Activated CD4-positive, alpha-beta T cell treated with anti-CD3 and anti-CD28 coated beads, Interleukin-2, amount 10 ng/mL, durations not matched to agents 7 days and 5 days (primary cell): ENCODE results near the gene FAM241B. TPM values are rescaled to one million over a fixed set of nuclear protein-coding genes. Genes with fewer than 3 reads are reported as not detected.
A peak's percentile ranks its signal among the peaks of the same experiment; 100 is the strongest.

Experiments used
- CTCF ChIA-PET: fragments of 350-600 bp; sonication (Branson Sonifier 250); formaldehyde crosslinking; loops from one replicate; lab custom pipeline; 2021; ENCODE audit warnings: antibody characterized with exemption; lab: Charles Lee
- POLR2A ChIA-PET: fragments of 350-600 bp; sonication (Branson Sonifier 250); formaldehyde crosslinking; loops from one replicate; lab custom pipeline; 2021; ENCODE audit warnings: antibody characterized with exemption; lab: Charles Lee
- DNase-seq: peaks from one replicate; pipeline ENCODE4 v3.0.0-alpha.2; 2020
- H3K27ac Mint-ChIP-seq: one replicate; pipeline ENCODE4 v1.8.0; 2021; ENCODE audit warnings: mild to moderate bottlenecking, moderate library complexity, mixed read lengths
- H3K27me3 Mint-ChIP-seq: one replicate; pipeline ENCODE4 v1.8.0; 2021; ENCODE audit warnings: mixed read lengths
- H3K36me3 Mint-ChIP-seq: one replicate; pipeline ENCODE4 v1.8.0; 2021; ENCODE audit warnings: low read depth, mixed read lengths
- H3K4me1 Mint-ChIP-seq: one replicate; pipeline ENCODE4 v1.8.0; 2021; ENCODE audit warnings: mixed read lengths
- H3K4me3 Mint-ChIP-seq: one replicate; pipeline ENCODE4 v1.8.0; 2021; ENCODE audit warnings: mild to moderate bottlenecking, moderate library complexity, mixed read lengths
- H3K9me3 Mint-ChIP-seq: one replicate; pipeline ENCODE4 v1.8.0; 2021; ENCODE audit warnings: mixed read lengths
- total RNA-seq, 2 experiments: library from RNA; stranded (reverse); gene quantifications; one replicate each; pipeline ENCODE4 v1.2.3, GENCODE V29; 2021

FAM241B gene
- total RNA-seq, 2 experiments from 2014 or later = 3.4 to 4.2 TPM

DNA sequence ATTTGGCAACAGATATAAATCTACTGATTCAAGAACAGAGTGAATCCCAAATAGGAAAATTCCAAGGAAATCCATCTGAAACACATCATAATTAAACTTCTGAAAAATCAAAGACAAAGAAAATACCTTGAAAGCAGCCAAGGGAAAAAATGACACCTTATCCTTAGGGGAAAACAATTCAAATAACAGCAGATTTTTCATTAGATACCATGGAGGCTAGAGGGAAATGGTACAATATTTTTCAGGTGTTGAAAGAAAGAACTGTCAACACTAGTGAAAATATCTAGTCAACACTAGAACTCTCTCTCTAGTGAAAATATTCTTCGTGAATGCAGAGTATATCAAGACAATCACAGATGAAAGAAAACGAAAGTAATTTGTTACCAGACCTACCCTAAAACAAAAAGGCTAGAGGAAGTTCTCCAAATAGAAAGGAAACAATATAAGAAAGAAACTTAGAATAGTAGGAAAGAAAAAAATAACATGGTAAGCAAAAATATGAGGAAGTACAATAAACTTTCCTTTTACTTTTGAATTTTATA, 5.7 kb upstream of the FAM241B start:
- CTCF ChIA-PET = no interaction called here
- Mint-ChIP-seq H3K9me3 (peaks cover 26% of the 10 kb centered on the region), H3K27me3 (no peaks in the 10 kb centered on the region), H3K36me3 (peaks cover 14% of the 10 kb centered on the region), H3K4me1 (peaks cover 37% of the 10 kb centered on the region), H3K27ac (peak overlapping the region; percentile 21), H3K4me3 (no peak overlapping the region)
- POLR2A ChIA-PET = interaction anchor here (0.6 kb wide), 1 partner anchor 106 kb away, joined by 3 read pairs; no protein-coding TSS in a partner anchor
- DNase-seq = no peak

DNA sequence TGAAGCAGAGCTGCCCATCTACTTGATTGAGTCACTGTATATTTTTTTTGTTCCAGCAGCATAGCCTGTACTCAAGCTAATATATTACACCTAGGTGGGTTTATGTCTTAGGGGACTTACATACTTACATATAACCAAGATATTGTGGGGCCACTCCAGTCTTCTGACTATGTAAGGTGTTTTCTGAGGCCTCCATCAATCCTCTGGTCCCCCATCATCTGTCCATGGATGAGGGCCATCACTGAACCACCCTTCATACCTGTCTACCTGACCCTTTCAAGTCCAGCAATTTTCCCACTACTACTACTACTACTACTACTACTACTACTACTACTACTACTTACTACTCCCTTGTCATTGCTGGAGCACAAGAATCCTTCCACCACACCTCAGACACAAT, 3.2 kb upstream of the FAM241B start:
- POLR2A ChIA-PET = no interaction called here
- Mint-ChIP-seq H3K9me3 (peaks cover 26% of the 10 kb centered on the region), H3K4me3 (no peak overlapping the region), H3K27ac (no peak overlapping the region), H3K4me1 (peaks cover 33% of the 10 kb centered on the region), H3K36me3 (peaks cover 14% of the 10 kb centered on the region), H3K27me3 (no peaks in the 10 kb centered on the region)
- no peak for DNase-seq
- CTCF ChIA-PET = interaction anchor here (2.1 kb wide), 1 partner anchor 24 kb away, joined by 4 read pairs; no protein-coding TSS in a partner anchor

DNA sequence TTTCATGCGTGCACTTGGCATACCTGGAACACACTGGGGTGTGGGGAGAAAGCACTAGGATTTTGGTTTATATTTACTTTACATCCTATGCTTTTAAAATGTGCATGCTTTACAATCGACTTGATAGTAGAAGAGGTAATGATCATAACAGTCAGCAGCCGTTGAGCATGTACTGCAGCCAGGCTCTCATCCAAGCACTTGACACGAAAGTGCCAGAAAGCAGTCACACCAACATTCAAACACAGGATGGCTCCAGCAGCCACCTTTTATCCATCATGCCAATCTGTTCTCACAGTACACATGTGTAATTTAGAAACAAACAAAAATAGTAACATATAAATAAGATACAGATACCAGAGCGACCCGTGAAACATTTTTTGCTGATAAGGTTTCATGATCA, 1.2 kb upstream of the FAM241B start:
- DNase-seq = no peak
- CTCF ChIA-PET = interaction anchor here (0.7 to 2.5 kb wide), 10 partner anchors 10 to 221 kb away, joined by 3 to 6 read pairs (median 4); no protein-coding TSS in a partner anchor
- no peaks in the 10 kb centered on the region for H3K27me3 Mint-ChIP-seq
- H3K36me3 Mint-ChIP-seq = peaks cover 7% of the 10 kb centered on the region
- H3K4me1 Mint-ChIP-seq = peaks cover 27% of the 10 kb centered on the region
- POLR2A ChIA-PET = no interaction called here
- H3K9me3 Mint-ChIP-seq = peaks cover 12% of the 10 kb centered on the region
- peak overlapping the region; percentile 11 for H3K27ac Mint-ChIP-seq
- H3K4me3 Mint-ChIP-seq = no peak overlapping the region

DNA sequence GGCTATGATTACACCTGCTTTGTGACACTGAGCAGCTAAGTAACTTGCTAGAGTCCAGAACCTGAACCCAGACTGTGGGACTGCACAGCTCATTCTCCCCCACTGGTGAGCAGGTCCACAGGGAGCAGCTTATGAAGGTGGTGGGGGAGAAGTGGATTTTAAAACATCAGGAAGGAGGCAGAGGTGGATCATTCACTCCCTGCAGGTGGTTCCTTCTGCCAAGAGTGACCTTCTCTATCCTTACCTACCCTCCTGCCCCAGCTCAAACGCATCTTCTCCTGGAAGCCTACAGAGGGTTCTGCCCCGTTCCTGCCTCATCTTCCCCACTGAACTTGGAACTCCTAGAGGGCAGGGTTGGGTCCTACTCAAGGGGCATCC, 539 bp upstream of the FAM241B start:
- CTCF ChIA-PET = interaction anchor here (0.7 to 2.5 kb wide), 10 partner anchors 9 to 222 kb away, joined by 3 to 6 read pairs (median 4); no protein-coding TSS in a partner anchor
- no peak for DNase-seq
- no peak overlapping the region for H3K27ac Mint-ChIP-seq
- POLR2A ChIA-PET = no interaction called here
- H3K9me3 Mint-ChIP-seq = peaks cover 6% of the 10 kb centered on the region
- H3K4me1 Mint-ChIP-seq = peaks cover 20% of the 10 kb centered on the region
- peak overlapping the region; percentile 61 for H3K4me3 Mint-ChIP-seq
- H3K27me3 Mint-ChIP-seq = no peaks in the 10 kb centered on the region
- peaks cover 3% of the 10 kb centered on the region for H3K36me3 Mint-ChIP-seq

DNA sequence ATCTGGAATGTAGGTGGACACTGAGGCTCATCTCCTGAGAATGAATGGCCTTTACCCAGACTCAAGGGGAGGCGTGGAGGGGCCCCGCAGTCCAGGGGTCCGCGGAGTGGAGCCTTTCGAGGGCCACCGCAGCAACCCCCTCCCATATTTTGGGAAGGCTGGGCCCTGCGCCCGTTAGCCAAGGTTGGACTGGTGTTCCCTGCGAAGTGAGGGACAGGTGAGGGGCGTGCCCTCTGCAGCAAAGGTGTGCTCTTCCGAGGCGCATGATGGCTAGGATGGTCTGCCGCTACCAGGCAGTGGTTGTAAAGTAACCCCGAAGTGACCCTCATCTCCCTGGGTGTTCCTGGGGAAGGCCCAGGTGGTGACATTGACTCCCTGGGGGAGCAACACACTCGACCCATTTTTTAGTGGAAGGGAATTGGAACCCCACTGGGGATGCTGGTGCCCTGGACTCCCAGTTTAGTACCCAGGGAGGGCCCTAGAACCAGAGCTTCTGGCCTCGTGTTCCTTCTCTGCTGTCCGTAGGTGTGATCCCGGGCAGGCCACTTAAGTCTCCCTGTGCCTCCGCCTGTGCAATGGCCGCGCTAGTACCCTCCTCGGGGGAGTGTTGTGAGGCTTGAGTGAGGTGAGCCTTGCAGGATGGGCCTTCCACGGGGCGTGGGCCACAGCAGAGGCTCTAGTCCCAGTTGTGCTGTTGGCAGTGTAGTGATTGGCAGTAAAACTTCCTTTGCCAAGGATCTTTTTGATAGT, 779 bp downstream of the FAM241B start:
- DNase-seq = no peak
- CTCF ChIA-PET = interaction anchor here (0.8 to 2.2 kb wide), 3 partner anchors 32 to 367 kb away, joined by 3 to 9 read pairs (median 3); no protein-coding TSS in a partner anchor

DNA sequence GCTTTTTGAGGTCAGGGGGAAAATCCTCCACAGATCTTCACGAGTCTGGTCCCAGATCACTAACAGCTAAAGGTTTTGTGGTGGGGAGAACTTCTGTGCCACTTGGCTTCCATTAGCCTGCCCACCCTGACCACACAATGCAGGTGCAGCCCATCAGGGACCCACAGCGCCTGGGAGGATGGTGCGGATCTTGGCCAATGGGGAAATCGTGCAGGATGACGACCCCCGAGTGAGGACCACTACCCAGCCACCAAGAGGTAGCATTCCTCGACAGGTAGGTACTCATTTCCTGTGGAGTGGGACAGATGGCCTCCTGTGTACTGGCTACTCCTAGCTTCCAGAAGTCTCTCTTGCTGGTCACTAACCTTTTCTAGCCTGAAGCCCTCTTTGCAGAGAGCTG, 1.5 kb downstream of the FAM241B start:
- CTCF ChIA-PET = interaction anchor here (0.7 to 2.2 kb wide), 5 partner anchors 11 to 368 kb away, joined by 3 to 9 read pairs (median 3); no protein-coding TSS in a partner anchor
- Mint-ChIP-seq H3K27me3 (no peaks in the 10 kb centered on the region), H3K9me3 (no peaks in the 10 kb centered on the region), H3K4me1 (peaks cover 7% of the 10 kb centered on the region), H3K4me3 (peak overlapping the region; percentile 58), H3K36me3 (peaks cover 2% of the 10 kb centered on the region), H3K27ac (no peak overlapping the region)
- no peak for DNase-seq
- POLR2A ChIA-PET = no interaction called here

More for the DNA sequence above, 779 bp downstream of the FAM241B start:
- Mint-ChIP-seq H3K9me3 (no peaks in the 10 kb centered on the region), H3K4me3 (peak overlapping the region; percentile 58), H3K36me3 (peaks cover 2% of the 10 kb centered on the region), H3K27ac (no peak overlapping the region), H3K4me1 (peaks cover 12% of the 10 kb centered on the region), H3K27me3 (no peaks in the 10 kb centered on the region)
- POLR2A ChIA-PET = no interaction called here

DNA sequence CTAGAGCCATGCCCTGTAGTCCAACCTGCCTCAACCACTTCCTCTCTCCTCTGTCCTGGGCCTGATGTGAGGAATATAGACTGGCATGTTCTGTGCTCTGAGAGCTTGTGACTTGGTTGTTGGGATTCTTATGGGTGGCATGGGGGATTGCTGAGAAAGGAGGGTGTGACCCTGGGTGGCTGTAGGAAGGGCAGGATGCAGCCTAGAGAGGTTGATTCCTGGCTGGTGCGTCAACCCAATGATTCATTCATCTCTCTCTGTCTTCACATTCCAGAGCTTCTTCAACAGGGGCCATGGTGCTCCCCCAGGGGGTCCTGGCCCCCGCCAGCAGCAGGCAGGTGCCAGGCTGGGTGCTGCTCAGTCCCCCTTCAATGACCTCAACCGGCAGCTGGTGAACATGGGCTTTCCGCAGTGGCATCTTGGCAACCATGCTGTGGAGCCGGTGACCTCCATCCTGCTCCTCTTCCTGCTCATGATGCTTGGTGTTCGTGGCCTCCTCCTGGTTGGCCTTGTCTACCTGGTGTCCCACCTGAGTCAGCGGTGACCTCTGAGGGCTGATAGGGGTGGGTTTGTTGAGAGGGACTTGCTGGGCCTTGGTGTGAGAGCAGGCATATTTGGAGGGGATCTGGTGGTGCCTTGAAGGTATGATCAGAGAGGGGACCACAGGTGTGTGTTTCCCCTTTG, 2.6 kb downstream of the FAM241B start:
- H3K4me1 Mint-ChIP-seq = peaks cover 7% of the 10 kb centered on the region
- POLR2A ChIA-PET = no interaction called here
- CTCF ChIA-PET = interaction anchor here (0.7 to 2.2 kb wide), 5 partner anchors 10 to 117 kb away, joined by 3 to 9 read pairs (median 3); no protein-coding TSS in a partner anchor
- H3K27me3 Mint-ChIP-seq = no peaks in the 10 kb centered on the region
- H3K36me3 Mint-ChIP-seq = peaks cover 2% of the 10 kb centered on the region
- H3K9me3 Mint-ChIP-seq = no peaks in the 10 kb centered on the region
- peak overlapping the region; percentile 69 for H3K27ac Mint-ChIP-seq
- no peak for DNase-seq
- H3K4me3 Mint-ChIP-seq = no peak overlapping the region

DNA sequence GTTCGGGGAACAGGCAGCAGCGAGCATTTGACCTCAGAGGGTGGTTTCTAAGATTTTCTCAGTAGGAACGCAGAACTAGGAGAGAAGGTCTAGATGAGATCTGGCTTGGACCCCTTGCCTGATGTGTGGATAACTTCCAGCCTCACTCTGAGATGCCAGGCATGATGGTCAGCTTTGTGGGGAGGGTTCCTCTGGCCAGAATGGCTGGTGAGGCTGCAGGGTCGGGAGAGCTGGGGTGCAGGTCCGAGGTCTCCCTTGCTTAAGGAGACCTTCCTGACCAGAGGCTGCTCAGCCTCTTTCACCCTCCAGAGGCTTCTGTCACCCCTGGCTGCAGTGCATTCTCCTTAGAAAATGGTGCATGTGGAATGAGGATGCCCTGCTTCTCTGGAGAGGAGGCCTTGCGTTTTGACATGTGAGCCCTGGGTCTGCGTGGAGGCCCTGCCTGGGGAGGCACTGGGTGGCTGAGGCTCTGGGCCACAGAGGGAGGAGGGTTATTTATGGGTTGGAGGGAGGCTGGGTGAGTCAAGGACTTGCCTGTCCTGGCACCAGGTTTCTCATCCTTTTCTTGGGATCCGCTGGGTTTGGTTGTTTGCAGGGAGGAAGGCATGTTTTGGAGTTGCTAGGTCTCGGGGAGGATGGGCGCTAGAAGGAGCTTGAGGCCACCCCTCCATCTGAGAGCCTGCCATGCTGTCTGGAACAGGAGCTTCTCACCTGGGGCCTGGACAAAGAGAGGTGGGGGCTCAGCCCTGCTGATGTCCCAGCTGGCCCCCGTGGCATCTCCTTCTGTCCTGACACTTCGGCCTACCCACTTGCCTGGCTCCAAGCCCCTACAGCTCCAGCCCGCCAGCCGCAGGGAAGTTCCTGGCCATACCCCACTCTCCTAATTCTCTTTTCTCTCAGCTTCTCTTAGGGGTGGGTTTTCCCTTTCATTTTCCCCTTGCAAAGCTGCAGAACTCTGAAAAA, 3.9 kb downstream of the FAM241B start:
- ChIA-PET CTCF (interaction anchor here (1.2 to 4.4 kb wide), 4 partner anchors 11 to 118 kb away, joined by 3 to 39 read pairs (median 6); no protein-coding TSS in a partner anchor), POLR2A (no interaction called here)
- H3K27ac Mint-ChIP-seq = no peak overlapping the region
- no peaks in the 10 kb centered on the region for H3K27me3 Mint-ChIP-seq
- no peak for DNase-seq
- H3K4me3 Mint-ChIP-seq = no peak overlapping the region
- no peaks in the 10 kb centered on the region for H3K9me3 Mint-ChIP-seq
- peaks cover 7% of the 10 kb centered on the region for H3K4me1 Mint-ChIP-seq
- no peaks in the 10 kb centered on the region for H3K36me3 Mint-ChIP-seq

DNA sequence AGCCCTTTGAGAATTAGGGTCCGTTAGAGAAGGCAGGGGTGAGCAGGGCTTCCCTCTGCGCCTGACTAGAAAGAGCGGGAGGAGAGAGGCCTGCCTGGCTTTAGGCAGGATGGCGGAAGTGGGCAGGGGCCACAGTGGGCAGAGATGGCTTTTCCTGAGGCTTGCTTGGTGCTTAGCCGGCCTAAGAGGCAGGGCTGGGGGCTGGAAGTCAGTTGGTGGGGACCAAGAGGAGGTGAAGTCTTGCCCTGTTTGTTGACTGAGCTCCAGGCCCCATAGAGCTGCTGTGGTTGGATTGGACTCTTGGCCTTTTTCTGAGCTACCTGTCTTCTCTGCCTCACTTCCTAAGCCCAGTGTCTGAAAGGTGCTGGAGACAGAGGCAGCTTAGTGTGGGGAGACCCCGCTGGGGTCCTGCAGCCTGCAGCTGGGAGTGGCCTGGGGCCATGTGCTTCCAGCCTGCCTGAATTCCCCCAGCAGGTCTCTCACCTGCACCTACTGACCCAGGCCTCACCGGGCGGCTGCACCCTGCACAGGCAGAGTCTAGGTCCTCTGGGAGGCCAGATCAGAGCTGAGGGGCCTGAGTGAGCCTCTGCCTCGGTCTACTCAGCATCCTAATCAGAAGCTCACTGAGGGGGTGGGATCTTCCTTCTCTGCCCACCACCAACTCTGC, 4.8 kb downstream of the FAM241B start:
- ChIA-PET POLR2A (no interaction called here), CTCF (interaction anchor here (0.6 to 4.4 kb wide), 9 partner anchors 10 to 227 kb away, joined by 3 to 39 read pairs (median 3); no protein-coding TSS in a partner anchor)
- no peaks in the 10 kb centered on the region for H3K27me3 Mint-ChIP-seq
- no peaks in the 10 kb centered on the region for H3K36me3 Mint-ChIP-seq
- H3K9me3 Mint-ChIP-seq = no peaks in the 10 kb centered on the region
- no peak for DNase-seq
- peaks cover 6% of the 10 kb centered on the region for H3K4me1 Mint-ChIP-seq
- no peak overlapping the region for H3K27ac Mint-ChIP-seq
- no peak overlapping the region for H3K4me3 Mint-ChIP-seq

DNA sequence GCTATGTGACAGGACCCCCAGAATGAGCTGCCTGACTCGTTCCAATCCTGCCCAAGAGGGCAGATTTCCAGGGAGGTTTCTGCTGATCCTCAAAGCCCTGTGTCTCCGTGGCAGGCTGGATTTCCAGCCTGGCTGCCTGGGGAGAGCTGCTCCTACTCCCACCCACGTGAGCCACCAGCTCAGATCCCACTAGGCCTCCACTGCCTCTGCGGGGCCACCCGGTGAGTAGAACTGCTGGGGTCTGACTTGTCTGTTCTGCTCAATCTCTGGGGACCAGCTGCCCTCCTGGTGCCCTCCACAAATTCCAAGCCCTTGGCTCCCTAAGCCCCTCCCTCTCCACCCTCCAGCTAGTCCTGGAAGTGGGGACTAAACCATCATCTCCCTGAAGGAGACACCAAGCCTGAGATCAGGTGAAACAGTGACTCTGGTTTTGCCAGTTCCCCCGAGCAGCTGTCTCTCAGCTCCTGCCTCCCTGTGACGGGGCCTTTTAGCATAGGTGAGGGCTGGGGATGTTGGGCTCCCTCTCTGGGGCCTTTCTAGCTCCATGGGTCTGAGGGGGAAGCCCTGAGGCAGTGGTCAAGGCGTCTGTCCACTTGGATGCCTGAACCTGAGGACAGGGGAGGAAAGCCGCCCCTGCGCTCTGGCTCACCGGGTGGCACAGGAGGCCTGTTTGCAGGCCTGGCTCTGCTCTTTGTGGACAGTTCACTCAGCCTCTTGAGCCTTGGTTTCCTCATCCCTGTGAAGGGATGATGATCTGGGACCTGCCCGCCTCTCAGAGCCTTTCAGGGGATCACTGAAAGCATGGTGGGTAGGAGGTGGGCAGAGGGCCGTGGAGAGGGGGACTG, 5.6 kb downstream of the FAM241B start:
- Mint-ChIP-seq H3K4me1 (peaks cover 5% of the 10 kb centered on the region), H3K27me3 (no peaks in the 10 kb centered on the region), H3K4me3 (no peak overlapping the region), H3K27ac (no peak overlapping the region), H3K36me3 (no peaks in the 10 kb centered on the region), H3K9me3 (no peaks in the 10 kb centered on the region)
- no peak for DNase-seq
- POLR2A ChIA-PET = no interaction called here
- CTCF ChIA-PET = interaction anchor here (0.6 to 4.4 kb wide), 9 partner anchors 9 to 228 kb away, joined by 3 to 39 read pairs (median 4); no protein-coding TSS in a partner anchor

DNA sequence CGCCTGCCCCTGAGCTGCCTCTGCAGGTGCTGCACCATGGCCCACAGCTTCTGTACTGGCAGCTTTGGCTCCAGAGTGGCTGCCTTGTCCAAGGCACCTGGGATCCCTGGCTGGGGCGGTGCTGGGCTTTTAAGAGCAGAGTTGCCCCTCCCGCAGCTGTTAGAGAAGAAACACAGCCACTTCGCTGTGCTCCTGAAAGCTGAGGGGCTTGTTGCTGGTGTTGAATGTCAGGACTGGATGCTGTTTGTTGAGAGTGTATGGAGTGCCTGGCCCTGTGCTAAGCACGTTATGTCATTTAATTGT, 6.2 kb downstream of the FAM241B start:
- peaks cover 2% of the 10 kb centered on the region for H3K4me1 Mint-ChIP-seq
- no peaks in the 10 kb centered on the region for H3K36me3 Mint-ChIP-seq
- CTCF ChIA-PET = interaction anchor here (0.7 to 4.4 kb wide), 4 partner anchors 9 to 228 kb away, joined by 3 to 39 read pairs (median 6); no protein-coding TSS in a partner anchor
- no peak overlapping the region for H3K27ac Mint-ChIP-seq
- H3K4me3 Mint-ChIP-seq = no peak overlapping the region
- no peaks in the 10 kb centered on the region for H3K27me3 Mint-ChIP-seq
- no peaks in the 10 kb centered on the region for H3K9me3 Mint-ChIP-seq
- no peak for DNase-seq
- POLR2A ChIA-PET = no interaction called here
